ENCODE measurements around the gene CDK5R2. TPM values are rescaled to one million over a fixed set of nuclear protein-coding genes. Genes with fewer than 3 reads are reported as not detected.

Gene CDK5R2
- total RNA-seq, 1 donor from 2014 or later: 46.1 TPM

- no peak overlapping the region for H3K27ac Mint-ChIP-seq (ENCODE audit: unreplicated experiment)
- no peak for DNase-seq
Measured at GRCh38 chr2:218952160-218952559, 7.3 kb upstream of the CDK5R2 start.

GRCh38 chr2:218953366-218953954 is 6.0 kb upstream of the CDK5R2 start:
- Mint-ChIP-seq H3K36me3 (ENCODE audit: unreplicated experiment) (peaks cover 9% of the 10 kb centered on the region), H3K27ac (ENCODE audit: unreplicated experiment) (no peak overlapping the region), H3K4me1 (ENCODE audit: low read depth, unreplicated experiment) (peaks cover 10% of the 10 kb centered on the region), H3K27me3 (ENCODE audit: unreplicated experiment) (peaks cover 13% of the 10 kb centered on the region), H3K4me3 (ENCODE audit: unreplicated experiment) (no peak overlapping the region), H3K9me3 (ENCODE audit: unreplicated experiment) (peaks cover 6% of the 10 kb centered on the region)
- DNase-seq: no peak
- TF ChIP-seq CTCF (IDR thresholded peaks at IDR 0.05; ENCODE audit: partially characterized antibody, unreplicated experiment): no peak

More at GRCh38 chr2:218952160-218952559, 7.3 kb upstream of the CDK5R2 start:
- no peak overlapping the region for H3K4me3 Mint-ChIP-seq (ENCODE audit: unreplicated experiment)
- H3K9me3 Mint-ChIP-seq (ENCODE audit: unreplicated experiment): peaks cover 2% of the 10 kb centered on the region
- no peak for TF ChIP-seq CTCF (IDR thresholded peaks at IDR 0.05; ENCODE audit: partially characterized antibody, unreplicated experiment)
- H3K36me3 Mint-ChIP-seq (ENCODE audit: unreplicated experiment): peaks cover 9% of the 10 kb centered on the region
- H3K27me3 Mint-ChIP-seq (ENCODE audit: unreplicated experiment): peaks cover 7% of the 10 kb centered on the region
- peaks cover 10% of the 10 kb centered on the region for H3K4me1 Mint-ChIP-seq (ENCODE audit: low read depth, unreplicated experiment)

- DNase-seq: no peak
- TF ChIP-seq CTCF (IDR thresholded peaks at IDR 0.05; ENCODE audit: partially characterized antibody, unreplicated experiment): no peak
- Mint-ChIP-seq H3K4me3 (ENCODE audit: unreplicated experiment) (no peak overlapping the region), H3K4me1 (ENCODE audit: low read depth, unreplicated experiment) (peaks cover 10% of the 10 kb centered on the region), H3K27ac (ENCODE audit: unreplicated experiment) (no peak overlapping the region), H3K9me3 (ENCODE audit: unreplicated experiment) (peaks cover 11% of the 10 kb centered on the region), H3K36me3 (ENCODE audit: unreplicated experiment) (peaks cover 9% of the 10 kb centered on the region), H3K27me3 (ENCODE audit: unreplicated experiment) (peaks cover 15% of the 10 kb centered on the region)
Measured at GRCh38 chr2:218954541-218955300, 4.7 kb upstream of the CDK5R2 start.

GRCh38 chr2:218956039-218956438 is 3.4 kb upstream of the CDK5R2 start:
- no peak for TF ChIP-seq CTCF (IDR thresholded peaks at IDR 0.05; ENCODE audit: partially characterized antibody, unreplicated experiment)
- DNase-seq: no peak
- Mint-ChIP-seq H3K36me3 (ENCODE audit: unreplicated experiment) (peaks cover 11% of the 10 kb centered on the region), H3K4me1 (ENCODE audit: low read depth, unreplicated experiment) (peaks cover 10% of the 10 kb centered on the region), H3K27ac (ENCODE audit: unreplicated experiment) (peak overlapping the region; percentile 68), H3K4me3 (ENCODE audit: unreplicated experiment) (no peak overlapping the region), H3K27me3 (ENCODE audit: unreplicated experiment) (peaks cover 19% of the 10 kb centered on the region), H3K9me3 (ENCODE audit: unreplicated experiment) (peaks cover 10% of the 10 kb centered on the region)

GRCh38 chr2:218957671-218958070 is 1.8 kb upstream of the CDK5R2 start:
- H3K27ac Mint-ChIP-seq (ENCODE audit: unreplicated experiment): no peak overlapping the region
- peaks cover 17% of the 10 kb centered on the region for H3K9me3 Mint-ChIP-seq (ENCODE audit: unreplicated experiment)
- peaks cover 10% of the 10 kb centered on the region for H3K36me3 Mint-ChIP-seq (ENCODE audit: unreplicated experiment)

More at GRCh38 chr2:218957671-218958070, 1.8 kb upstream of the CDK5R2 start:
- peaks cover 22% of the 10 kb centered on the region for H3K27me3 Mint-ChIP-seq (ENCODE audit: unreplicated experiment)
- H3K4me1 Mint-ChIP-seq (ENCODE audit: low read depth, unreplicated experiment): peaks cover 13% of the 10 kb centered on the region
- peak overlapping the region; percentile 78 for H3K4me3 Mint-ChIP-seq (ENCODE audit: unreplicated experiment)
- TF ChIP-seq CTCF (IDR thresholded peaks at IDR 0.05; ENCODE audit: partially characterized antibody, unreplicated experiment): no peak
- no peak for DNase-seq

Data from glutamatergic neuron (in vitro differentiated cells).